ENCODE measurements around the gene ANKRD31. TPM values are rescaled to one million over a fixed set of nuclear protein-coding genes. Genes with fewer than 3 reads are reported as not detected.
"Not testable (repeated sequence)": the region's sequence is repeated elsewhere in the genome, so short reads cannot be mapped to it uniquely, and the experiment has no call there.

The ANKRD31 gene
- total RNA-seq, 1 experiment from 2014 or later: 0.28 TPM

- no TSS peak for BruUV-seq (replicated peaks)
- Mint-ChIP-seq H3K4me1 (ENCODE audit: insufficient read depth, unreplicated experiment) (peaks cover 18% of the 10 kb centered on the region), H3K9me3 (ENCODE audit: unreplicated experiment) (no peaks in the 10 kb centered on the region), H3K27me3 (ENCODE audit: insufficient read depth, unreplicated experiment) (no peaks in the 10 kb centered on the region), H3K36me3 (ENCODE audit: insufficient read depth, unreplicated experiment) (no peaks in the 10 kb centered on the region), H3K27ac (ENCODE audit: low read depth, unreplicated experiment) (no peak overlapping the region), H3K4me3 (ENCODE audit: unreplicated experiment) (no peak overlapping the region)
- CTCF ChIA-PET: interaction anchor here (0.6 to 1.4 kb wide), 4 partner anchors 9 to 1017 kb away, joined by 3 to 7 read pairs (median 4); no protein-coding TSS in a partner anchor
- TF ChIP-seq, protein P1, sequence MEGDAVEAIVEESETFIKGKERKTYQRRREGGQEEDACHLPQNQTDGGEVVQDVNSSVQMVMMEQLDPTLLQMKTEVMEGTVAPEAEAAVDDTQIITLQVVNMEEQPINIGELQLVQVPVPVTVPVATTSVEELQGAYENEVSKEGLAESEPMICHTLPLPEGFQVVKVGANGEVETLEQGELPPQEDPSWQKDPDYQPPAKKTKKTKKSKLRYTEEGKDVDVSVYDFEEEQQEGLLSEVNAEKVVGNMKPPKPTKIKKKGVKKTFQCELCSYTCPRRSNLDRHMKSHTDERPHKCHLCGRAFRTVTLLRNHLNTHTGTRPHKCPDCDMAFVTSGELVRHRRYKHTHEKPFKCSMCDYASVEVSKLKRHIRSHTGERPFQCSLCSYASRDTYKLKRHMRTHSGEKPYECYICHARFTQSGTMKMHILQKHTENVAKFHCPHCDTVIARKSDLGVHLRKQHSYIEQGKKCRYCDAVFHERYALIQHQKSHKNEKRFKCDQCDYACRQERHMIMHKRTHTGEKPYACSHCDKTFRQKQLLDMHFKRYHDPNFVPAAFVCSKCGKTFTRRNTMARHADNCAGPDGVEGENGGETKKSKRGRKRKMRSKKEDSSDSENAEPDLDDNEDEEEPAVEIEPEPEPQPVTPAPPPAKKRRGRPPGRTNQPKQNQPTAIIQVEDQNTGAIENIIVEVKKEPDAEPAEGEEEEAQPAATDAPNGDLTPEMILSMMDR (IDR thresholded peaks at IDR 0.05; ENCODE audit: unreplicated experiment): no peak
- POLR2A ChIA-PET: interaction anchor here (9.1 kb wide), 1 partner anchor 64 kb away, joined by 124 read pairs; the partner anchor contains the start of gene HMGCR
- intact Hi-C loops (cut with micrococcal nuclease): loop anchor here (5.0 to 10.0 kb wide), 2 partner anchors 292 to 980 kb away; no protein-coding TSS in a partner anchor
- DNase-seq (ENCODE audit: unreplicated experiment): no peak
Observed at GRCh38 chr5:75275147-75275546, 38.5 kb upstream of the ANKRD31 start.

GRCh38 chr5:75274486-75274885 lies 37.8 kb upstream of the ANKRD31 start:
- ChIA-PET POLR2A (interaction anchor here (0.5 to 9.1 kb wide), 2 partner anchors 64 to 562 kb away, joined by 4 to 124 read pairs; partner anchors contain the start of gene HMGCR), CTCF (interaction anchor here (1.0 kb wide), 1 partner anchor 12 kb away, joined by 3 read pairs; no protein-coding TSS in a partner anchor)
- H3K9me3 Mint-ChIP-seq (ENCODE audit: unreplicated experiment): no peaks in the 10 kb centered on the region
- no peak overlapping the region for H3K27ac Mint-ChIP-seq (ENCODE audit: low read depth, unreplicated experiment)
- H3K27me3 Mint-ChIP-seq (ENCODE audit: insufficient read depth, unreplicated experiment): no peaks in the 10 kb centered on the region
- no peak for DNase-seq (ENCODE audit: unreplicated experiment)
- intact Hi-C loops (cut with micrococcal nuclease): loop anchor here (10.0 kb wide), 1 partner anchor 980 kb away; no protein-coding TSS in a partner anchor
- H3K4me1 Mint-ChIP-seq (ENCODE audit: insufficient read depth, unreplicated experiment): peaks cover 17% of the 10 kb centered on the region
- TF ChIP-seq, protein P1 (IDR thresholded peaks at IDR 0.05; ENCODE audit: unreplicated experiment): no peak
- H3K36me3 Mint-ChIP-seq (ENCODE audit: insufficient read depth, unreplicated experiment): no peaks in the 10 kb centered on the region
- BruUV-seq (replicated peaks): no TSS peak
- no peak overlapping the region for H3K4me3 Mint-ChIP-seq (ENCODE audit: unreplicated experiment)

- intact Hi-C loops (cut with micrococcal nuclease): loop anchor here (10.0 kb wide), 1 partner anchor 984 kb away; no protein-coding TSS in a partner anchor
- POLR2A ChIA-PET; DNase-seq (ENCODE audit: unreplicated experiment); H3K36me3 Mint-ChIP-seq (ENCODE audit: insufficient read depth, unreplicated experiment); H3K27me3 Mint-ChIP-seq (ENCODE audit: insufficient read depth, unreplicated experiment); H3K4me3 Mint-ChIP-seq (ENCODE audit: unreplicated experiment); BruUV-seq (replicated peaks); CTCF ChIA-PET; H3K4me1 Mint-ChIP-seq (ENCODE audit: insufficient read depth, unreplicated experiment); H3K9me3 Mint-ChIP-seq (ENCODE audit: unreplicated experiment); H3K27ac Mint-ChIP-seq (ENCODE audit: low read depth, unreplicated experiment): not testable (repeated sequence)
Observed at GRCh38 chr5:75270605-75271004, 33.9 kb upstream of the ANKRD31 start.

DNA sequence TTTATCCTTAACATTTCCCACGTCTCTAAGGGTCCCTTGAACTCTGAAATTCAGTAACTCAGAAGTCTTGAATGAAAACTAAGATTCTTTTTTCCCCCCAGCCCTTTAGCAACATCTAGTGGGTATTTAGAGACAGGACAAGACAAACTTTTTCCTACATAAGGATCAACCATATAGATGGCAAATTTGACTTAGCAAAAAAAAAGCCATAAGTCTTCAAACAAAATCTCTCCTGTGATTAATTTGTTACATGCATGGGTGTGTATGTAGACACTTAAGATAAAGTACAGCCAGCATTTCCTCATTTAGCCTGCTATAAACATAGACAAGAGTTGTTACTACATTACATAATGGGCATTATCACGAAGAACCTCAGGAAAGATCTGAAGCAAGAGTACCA lies 29.1 kb upstream of the ANKRD31 start:
- no peak overlapping the region for H3K4me3 Mint-ChIP-seq (ENCODE audit: unreplicated experiment)
- H3K27me3 Mint-ChIP-seq (ENCODE audit: insufficient read depth, unreplicated experiment): no peaks in the 10 kb centered on the region
- BruUV-seq (replicated peaks): no TSS peak
- H3K27ac Mint-ChIP-seq (ENCODE audit: low read depth, unreplicated experiment): no peak overlapping the region
- DNase-seq (ENCODE audit: unreplicated experiment): peak; percentile 47
- H3K4me1 Mint-ChIP-seq (ENCODE audit: insufficient read depth, unreplicated experiment): no peaks in the 10 kb centered on the region
- ChIA-PET CTCF (interaction anchor here (0.6 to 5.2 kb wide), 18 partner anchors 13 to 1354 kb away, joined by 3 to 40 read pairs (median 3); partner anchors contain the start of gene ANKRD31), POLR2A (interaction anchor here (0.9 kb wide), 1 partner anchor 340 kb away, joined by 5 read pairs; no protein-coding TSS in a partner anchor)
- no peaks in the 10 kb centered on the region for H3K9me3 Mint-ChIP-seq (ENCODE audit: unreplicated experiment)
- TF ChIP-seq, protein P1 (IDR thresholded peaks at IDR 0.05; ENCODE audit: unreplicated experiment): peak; percentile 63
- intact Hi-C loops (cut with micrococcal nuclease): loop anchor here (1.0 to 5.0 kb wide), 5 partner anchors 108 to 591 kb away; partner anchors contain the start of genes GCNT4, GFM2 and NSA2
- no peaks in the 10 kb centered on the region for H3K36me3 Mint-ChIP-seq (ENCODE audit: insufficient read depth, unreplicated experiment)
